Measurements from ENCODE around the gene CHCHD3. TPM values are rescaled to one million over a fixed set of nuclear protein-coding genes. Genes with fewer than 3 reads are reported as not detected.
"Not testable (repeated sequence)": the region's sequence is repeated elsewhere in the genome, so short reads cannot be mapped to it uniquely, and the experiment has no call there.

CHCHD3 gene
- total and polyA plus RNA-seq, 4 donors = 48.8 to 71.0 (median 58.7) TPM

DNA sequence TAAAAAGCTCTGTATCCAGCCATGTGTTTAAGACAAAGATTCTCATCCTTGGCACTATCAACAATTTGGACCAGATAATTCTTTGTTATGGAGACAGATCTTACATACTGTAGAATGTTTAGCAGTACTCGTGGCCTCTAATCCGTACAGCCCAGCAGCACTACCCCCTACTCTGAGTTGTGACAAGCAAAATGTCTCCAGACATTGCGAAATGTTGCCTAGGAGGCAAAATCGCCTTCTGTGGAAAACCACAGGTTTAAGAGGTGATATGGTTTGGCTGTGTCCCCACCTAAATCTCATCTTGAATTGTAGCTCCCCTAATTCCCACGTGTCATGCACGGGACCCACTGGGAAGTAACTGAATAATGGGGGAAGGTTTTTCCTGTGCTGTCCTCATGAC lies 186.7 kb downstream of the CHCHD3 start:
- H3K4me3 ChIP-seq (ENCODE audit: low read depth, low read length) = no peak overlapping the region
- H3K9me3 ChIP-seq (ENCODE audit: control insufficient read depth, insufficient read depth, low read length) = peaks cover 2% of the 10 kb centered on the region
- H3K27ac ChIP-seq (ENCODE audit: low read depth, low read length) = no peak overlapping the region
- no CpG with 5 or more reads among the region's 6 CpGs for WGBS (ENCODE audit: insufficient coverage)
- no peaks in the 10 kb centered on the region for H3K4me1 ChIP-seq (ENCODE audit: control insufficient read depth, insufficient read depth, low read length)
- no peak for DNase-seq (ENCODE audit: low read depth in 4 of 6, low spot score in 6 of 6)
- peaks cover 3% of the 10 kb centered on the region for H3K36me3 ChIP-seq (ENCODE audit: control insufficient read depth, insufficient read depth, low read length)
- H3K27me3 ChIP-seq (ENCODE audit: control insufficient read depth, insufficient read depth, low read length) = no peaks in the 10 kb centered on the region

- Histone ChIP-seq H3K4me1 (ENCODE audit: control insufficient read depth, insufficient read depth, low read length) (no peaks in the 10 kb centered on the region), H3K9me3 (ENCODE audit: control insufficient read depth, insufficient read depth, low read length) (peaks cover 2% of the 10 kb centered on the region), H3K27me3 (ENCODE audit: control insufficient read depth, insufficient read depth, low read length) (no peaks in the 10 kb centered on the region), H3K27ac (ENCODE audit: low read depth, low read length) (no peak overlapping the region), H3K4me3 (ENCODE audit: low read depth, low read length) (no peak overlapping the region), H3K36me3 (ENCODE audit: control insufficient read depth, insufficient read depth, low read length) (no peaks in the 10 kb centered on the region)
- DNase-seq (ENCODE audit: low read depth in 4 of 6, low spot score in 6 of 6) = no peak
- no CpG with 5 or more reads among the region's 4 CpGs for WGBS (ENCODE audit: insufficient coverage)
Observed at GRCh38 chr7:132893560-132893959, 188.3 kb downstream of the CHCHD3 start.

GRCh38 chr7:132892744-132893143 lies 189.1 kb downstream of the CHCHD3 start:
- H3K27me3 ChIP-seq (ENCODE audit: control insufficient read depth, insufficient read depth, low read length); H3K9me3 ChIP-seq (ENCODE audit: control insufficient read depth, insufficient read depth, low read length); DNase-seq (ENCODE audit: low read depth in 4 of 6, low spot score in 6 of 6); H3K36me3 ChIP-seq (ENCODE audit: control insufficient read depth, insufficient read depth, low read length); H3K4me3 ChIP-seq (ENCODE audit: low read depth, low read length); H3K4me1 ChIP-seq (ENCODE audit: control insufficient read depth, insufficient read depth, low read length); H3K27ac ChIP-seq (ENCODE audit: low read depth, low read length): not testable (repeated sequence)
- 96% methylated on average over 4 of the region's 4 CpGs for WGBS (ENCODE audit: insufficient coverage)

- H3K9me3 ChIP-seq (ENCODE audit: control insufficient read depth, insufficient read depth, low read length) = peaks cover 2% of the 10 kb centered on the region
- no peaks in the 10 kb centered on the region for H3K36me3 ChIP-seq (ENCODE audit: control insufficient read depth, insufficient read depth, low read length)
- DNase-seq (ENCODE audit: low read depth in 4 of 6, low spot score in 6 of 6) = no peak
- H3K27ac ChIP-seq (ENCODE audit: low read depth, low read length) = no peak overlapping the region
- no peaks in the 10 kb centered on the region for H3K27me3 ChIP-seq (ENCODE audit: control insufficient read depth, insufficient read depth, low read length)
- no peaks in the 10 kb centered on the region for H3K4me1 ChIP-seq (ENCODE audit: control insufficient read depth, insufficient read depth, low read length)
- WGBS (ENCODE audit: insufficient coverage) = no CpG with 5 or more reads among the region's 3 CpGs
- H3K4me3 ChIP-seq (ENCODE audit: low read depth, low read length) = no peak overlapping the region
Observed at GRCh38 chr7:132891554-132891953, 190.3 kb downstream of the CHCHD3 start.

GRCh38 chr7:132882714-132883428 lies 199.0 kb downstream of the CHCHD3 start:
- Histone ChIP-seq H3K27me3 (ENCODE audit: control insufficient read depth, insufficient read depth, low read length) (no peaks in the 10 kb centered on the region), H3K4me1 (ENCODE audit: control insufficient read depth, insufficient read depth, low read length) (no peaks in the 10 kb centered on the region), H3K27ac (ENCODE audit: low read depth, low read length) (no peak overlapping the region), H3K4me3 (ENCODE audit: low read depth, low read length) (no peak overlapping the region), H3K36me3 (ENCODE audit: control insufficient read depth, insufficient read depth, low read length) (no peaks in the 10 kb centered on the region), H3K9me3 (ENCODE audit: control insufficient read depth, insufficient read depth, low read length) (no peaks in the 10 kb centered on the region)
- no peak for DNase-seq (ENCODE audit: low read depth in 4 of 6, low spot score in 6 of 6)
- WGBS (ENCODE audit: insufficient coverage) = no CpG with 5 or more reads among the region's 2 CpGs

DNA sequence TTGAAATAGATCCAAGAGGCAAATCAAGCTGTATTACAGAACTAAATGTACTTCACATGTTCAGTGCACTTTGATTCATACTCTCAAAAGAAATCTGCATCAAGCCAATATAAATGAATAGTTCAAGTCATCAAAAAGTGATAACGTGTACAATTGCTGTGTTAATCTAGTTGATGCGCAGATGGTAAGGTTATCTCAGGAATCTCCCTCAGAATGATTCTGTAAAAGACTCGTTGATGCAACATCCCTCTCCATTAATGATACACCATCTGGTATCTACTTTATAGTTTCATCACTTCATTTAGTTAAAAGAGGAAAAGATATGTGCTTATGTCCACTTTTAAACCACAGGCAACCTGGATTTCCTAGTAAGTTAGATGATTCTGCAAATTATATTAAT lies 200.6 kb downstream of the CHCHD3 start:
- WGBS (ENCODE audit: insufficient coverage) = no CpG with 5 or more reads among the region's 3 CpGs
- no peak overlapping the region for H3K27ac ChIP-seq (ENCODE audit: low read depth, low read length)
- H3K36me3 ChIP-seq (ENCODE audit: control insufficient read depth, insufficient read depth, low read length) = no peaks in the 10 kb centered on the region
- H3K27me3 ChIP-seq (ENCODE audit: control insufficient read depth, insufficient read depth, low read length) = no peaks in the 10 kb centered on the region
- peak in 1 of 6 donors; percentile 55 for DNase-seq (ENCODE audit: low read depth in 4 of 6, low spot score in 6 of 6)
- no peak overlapping the region for H3K4me3 ChIP-seq (ENCODE audit: low read depth, low read length)
- H3K9me3 ChIP-seq (ENCODE audit: control insufficient read depth, insufficient read depth, low read length) = no peaks in the 10 kb centered on the region
- no peaks in the 10 kb centered on the region for H3K4me1 ChIP-seq (ENCODE audit: control insufficient read depth, insufficient read depth, low read length)

GRCh38 chr7:132879579-132879978 lies 202.3 kb downstream of the CHCHD3 start:
- no peaks in the 10 kb centered on the region for H3K27me3 ChIP-seq (ENCODE audit: control insufficient read depth, insufficient read depth, low read length)
- WGBS (ENCODE audit: insufficient coverage) = no CpG with 5 or more reads among the region's 7 CpGs
- no peak for DNase-seq (ENCODE audit: low read depth in 4 of 6, low spot score in 6 of 6)

GRCh38 chr7:132878204-132878919 lies 203.5 kb downstream of the CHCHD3 start:
- Histone ChIP-seq H3K4me1 (ENCODE audit: control insufficient read depth, insufficient read depth, low read length) (no peaks in the 10 kb centered on the region), H3K4me3 (ENCODE audit: low read depth, low read length) (no peak overlapping the region), H3K27me3 (ENCODE audit: control insufficient read depth, insufficient read depth, low read length) (no peaks in the 10 kb centered on the region), H3K36me3 (ENCODE audit: control insufficient read depth, insufficient read depth, low read length) (no peaks in the 10 kb centered on the region), H3K9me3 (ENCODE audit: control insufficient read depth, insufficient read depth, low read length) (no peaks in the 10 kb centered on the region), H3K27ac (ENCODE audit: low read depth, low read length) (no peak overlapping the region)
- no CpG with 5 or more reads among the region's 1 CpG for WGBS (ENCODE audit: insufficient coverage)
- DNase-seq (ENCODE audit: low read depth in 4 of 6, low spot score in 6 of 6) = no peak

More at GRCh38 chr7:132879579-132879978, 202.3 kb downstream of the CHCHD3 start:
- H3K27ac ChIP-seq (ENCODE audit: low read depth, low read length) = no peak overlapping the region
- no peaks in the 10 kb centered on the region for H3K9me3 ChIP-seq (ENCODE audit: control insufficient read depth, insufficient read depth, low read length)
- no peaks in the 10 kb centered on the region for H3K4me1 ChIP-seq (ENCODE audit: control insufficient read depth, insufficient read depth, low read length)
- no peaks in the 10 kb centered on the region for H3K36me3 ChIP-seq (ENCODE audit: control insufficient read depth, insufficient read depth, low read length)
- no peak overlapping the region for H3K4me3 ChIP-seq (ENCODE audit: low read depth, low read length)

GRCh38 chr7:132877573-132877972 lies 204.3 kb downstream of the CHCHD3 start:
- DNase-seq (ENCODE audit: low read depth in 4 of 6, low spot score in 6 of 6) = peak in 1 of 6 donors; percentile 52
- H3K27ac ChIP-seq (ENCODE audit: low read depth, low read length) = no peak overlapping the region
- 14% methylated on average over 1 of the region's 2 CpGs for WGBS (ENCODE audit: insufficient coverage)

GRCh38 chr7:132876576-132876975 lies 205.3 kb downstream of the CHCHD3 start:
- no peak overlapping the region for H3K27ac ChIP-seq (ENCODE audit: low read depth, low read length)
- WGBS (ENCODE audit: insufficient coverage) = no CpG with 5 or more reads among the region's 1 CpG

More at GRCh38 chr7:132877573-132877972, 204.3 kb downstream of the CHCHD3 start:
- H3K9me3 ChIP-seq (ENCODE audit: control insufficient read depth, insufficient read depth, low read length) = no peaks in the 10 kb centered on the region
- no peaks in the 10 kb centered on the region for H3K36me3 ChIP-seq (ENCODE audit: control insufficient read depth, insufficient read depth, low read length)
- no peaks in the 10 kb centered on the region for H3K4me1 ChIP-seq (ENCODE audit: control insufficient read depth, insufficient read depth, low read length)
- no peak overlapping the region for H3K4me3 ChIP-seq (ENCODE audit: low read depth, low read length)
- no peaks in the 10 kb centered on the region for H3K27me3 ChIP-seq (ENCODE audit: control insufficient read depth, insufficient read depth, low read length)

More at GRCh38 chr7:132876576-132876975, 205.3 kb downstream of the CHCHD3 start:
- DNase-seq (ENCODE audit: low read depth in 4 of 6, low spot score in 6 of 6) = peak in 2 of 6 donors; percentile 14 to 55
- no peaks in the 10 kb centered on the region for H3K9me3 ChIP-seq (ENCODE audit: control insufficient read depth, insufficient read depth, low read length)
- H3K27me3 ChIP-seq (ENCODE audit: control insufficient read depth, insufficient read depth, low read length) = no peaks in the 10 kb centered on the region
- H3K4me3 ChIP-seq (ENCODE audit: low read depth, low read length) = no peak overlapping the region
- H3K4me1 ChIP-seq (ENCODE audit: control insufficient read depth, insufficient read depth, low read length) = no peaks in the 10 kb centered on the region
- H3K36me3 ChIP-seq (ENCODE audit: control insufficient read depth, insufficient read depth, low read length) = no peaks in the 10 kb centered on the region

Data from spinal cord (tissue), 10 donors.